NOMO-1 (cell line): Measurements from ENCODE around the gene TBC1D16.

Experiments used
- DNase-seq, 2 experiments: peaks; one replicate each; lab custom pipeline; 2025; ENCODE audit not compliant: unreplicated experiment in 2 of 2; lab: John Stamatoyannopoulos, UW

The TBC1D16 gene

DNA sequence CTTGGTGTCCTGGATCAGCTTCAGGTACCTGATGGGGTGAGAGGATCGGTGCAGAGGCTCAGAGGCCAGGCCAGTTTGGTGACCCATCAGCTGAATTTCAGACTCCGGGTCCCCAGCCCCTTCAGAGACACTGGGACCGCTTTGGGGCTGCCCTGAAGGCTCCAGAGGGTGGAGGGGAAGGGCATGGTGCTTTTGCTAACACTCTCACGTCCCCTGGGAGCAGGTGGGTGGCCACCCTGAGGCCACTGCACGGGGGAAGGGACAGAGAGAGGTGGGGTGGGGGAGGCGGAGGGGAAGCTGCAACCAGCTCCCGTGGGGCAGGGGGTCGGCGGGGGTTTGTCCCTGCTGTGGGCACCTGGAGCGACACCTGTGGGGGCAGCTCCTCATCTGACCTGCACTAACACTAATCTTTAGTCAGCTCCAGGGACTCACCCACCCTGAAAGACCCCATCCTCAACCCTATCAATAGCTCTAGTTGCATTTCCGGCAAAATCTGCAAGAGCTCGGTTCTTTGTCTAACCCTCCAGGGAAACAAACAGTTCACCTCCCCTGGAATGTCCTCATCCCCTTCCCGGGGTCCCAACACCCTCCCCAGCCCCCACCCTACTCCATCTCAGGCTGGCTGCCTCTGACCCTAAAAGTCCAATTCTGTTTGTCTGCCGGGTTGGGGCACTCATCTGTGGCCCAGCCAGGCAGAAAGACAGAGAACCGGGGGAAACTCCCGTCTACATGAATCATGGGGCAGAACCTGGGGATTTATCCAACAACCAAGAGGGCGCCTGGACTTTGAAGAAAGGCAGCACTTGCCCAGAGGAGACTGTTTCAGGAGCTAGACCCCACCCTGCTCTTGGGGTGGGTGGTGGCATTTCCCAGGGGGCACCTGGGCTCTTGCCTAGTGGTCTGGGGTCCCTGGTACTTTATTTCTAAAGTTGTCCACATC lies 104.5 kb downstream of the TBC1D16 start:
- DNase-seq, result no peak

DNA sequence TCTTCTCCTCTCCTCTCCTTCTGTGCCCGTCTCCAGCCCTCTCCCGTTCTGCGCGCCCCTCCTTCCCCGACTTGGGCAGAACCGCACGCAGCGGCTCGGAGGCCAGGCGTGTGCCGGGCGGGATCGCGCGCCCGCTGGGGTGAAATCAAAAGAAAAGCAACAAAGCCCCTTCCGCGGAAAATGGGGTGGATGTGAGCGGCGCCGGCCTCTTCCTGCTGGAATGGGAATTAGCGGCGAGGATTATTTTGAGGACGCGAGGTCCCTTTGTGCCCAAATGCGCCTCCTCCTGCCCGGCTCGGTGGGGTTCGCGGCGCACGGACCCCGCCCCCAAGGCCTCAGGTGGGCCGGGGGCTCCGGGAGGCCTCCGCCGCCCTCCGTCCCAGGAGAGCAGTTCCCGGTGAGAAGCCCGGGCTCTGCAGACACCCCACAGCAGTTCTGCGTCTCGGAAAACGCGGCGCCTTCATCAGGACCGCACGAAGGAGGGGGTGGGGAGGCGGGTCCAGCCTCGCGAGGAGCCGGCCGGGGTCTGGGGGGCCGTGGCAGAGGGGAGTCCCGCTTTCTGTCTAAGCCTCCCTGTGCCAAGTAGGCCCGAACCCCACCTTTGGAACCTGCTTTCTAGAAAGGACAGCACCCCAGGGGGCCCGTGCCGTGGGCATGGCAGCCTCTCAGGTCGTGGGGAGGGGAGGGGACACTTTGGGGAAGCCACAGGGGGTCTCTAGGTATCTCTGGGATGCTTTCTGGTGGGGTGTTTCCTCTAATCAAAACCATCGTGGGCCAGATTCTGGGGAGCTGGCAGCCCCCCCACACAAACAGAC lies 105.4 kb downstream of the TBC1D16 start:
- DNase-seq, result no peak

DNA sequence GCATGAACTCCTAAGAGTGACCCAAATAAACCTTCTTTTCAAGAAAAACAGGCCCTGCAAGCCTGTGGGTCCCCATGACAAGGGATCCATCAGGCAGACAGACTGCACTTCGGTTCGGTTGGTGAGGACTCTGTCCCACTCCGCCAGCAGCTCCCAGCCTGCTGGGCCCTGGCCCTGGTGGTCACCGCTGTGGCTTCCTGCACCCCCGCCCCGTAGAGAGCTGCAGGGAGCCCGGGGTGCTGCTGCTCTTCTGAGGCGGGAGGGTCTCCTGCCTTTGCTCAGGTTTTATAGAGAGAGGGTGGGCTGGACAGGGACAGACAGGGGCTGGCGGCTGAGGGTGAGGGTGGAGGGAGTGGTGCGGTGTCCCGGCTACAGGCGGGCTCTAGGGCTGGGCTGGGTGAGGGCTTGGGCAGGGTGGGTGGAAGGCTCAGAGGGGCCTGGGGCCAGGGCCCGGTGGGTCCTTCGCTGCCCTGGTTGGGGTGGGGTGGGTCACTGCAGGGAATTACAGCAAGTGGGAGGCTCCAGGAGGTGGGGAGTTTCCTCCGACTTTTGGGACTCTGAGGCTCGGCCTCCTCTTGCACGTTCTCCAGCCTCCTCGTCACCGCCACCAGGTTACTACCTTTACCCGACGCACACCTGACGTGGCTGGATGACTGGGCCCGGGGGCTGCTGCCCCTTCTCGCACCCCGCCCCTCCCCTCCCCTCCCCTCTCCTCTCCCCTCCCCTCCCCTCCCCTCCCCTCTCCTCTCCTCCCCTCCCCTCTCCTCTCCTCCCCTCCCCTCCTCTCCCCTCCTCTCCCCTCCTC lies 106.2 kb downstream of the TBC1D16 start:
- DNase-seq, result no peak

DNA sequence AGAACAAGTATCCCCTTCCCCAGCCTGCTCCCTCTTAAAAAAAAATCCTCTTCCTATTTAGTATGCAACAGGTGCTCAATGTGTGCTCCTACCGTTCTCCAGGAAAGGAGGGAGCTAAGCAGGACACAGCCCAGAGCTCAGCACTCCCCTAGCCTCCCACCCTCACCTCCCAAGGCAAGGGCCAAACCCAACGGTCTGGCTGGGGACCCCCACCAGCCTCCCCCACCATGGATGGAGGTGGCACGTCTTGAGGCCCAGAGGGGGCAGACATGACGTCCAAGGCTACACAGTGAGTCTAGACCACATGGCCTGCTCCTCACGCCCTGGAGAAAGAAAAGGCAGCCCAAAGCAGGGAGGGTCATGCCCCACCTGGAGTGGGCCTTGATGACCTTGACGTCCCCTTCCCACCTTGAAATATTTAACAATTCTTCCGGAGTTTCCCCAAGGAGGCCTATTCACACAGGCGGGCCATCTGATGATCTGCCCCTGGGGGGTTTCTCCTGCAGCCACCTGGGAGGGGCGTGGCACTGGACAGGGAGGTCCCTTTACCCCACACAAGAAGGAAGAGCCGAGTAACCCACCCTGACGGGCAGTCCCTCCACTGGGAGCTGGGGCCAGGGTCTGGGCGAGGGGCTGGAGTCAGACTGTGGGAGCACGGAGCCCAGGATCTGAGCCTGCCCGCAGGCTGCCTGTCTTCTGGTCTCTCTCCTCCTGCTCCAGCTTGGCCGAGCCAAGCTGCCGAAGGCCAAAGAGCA lies 107.0 kb downstream of the TBC1D16 start:
- DNase-seq, result no peak

DNA sequence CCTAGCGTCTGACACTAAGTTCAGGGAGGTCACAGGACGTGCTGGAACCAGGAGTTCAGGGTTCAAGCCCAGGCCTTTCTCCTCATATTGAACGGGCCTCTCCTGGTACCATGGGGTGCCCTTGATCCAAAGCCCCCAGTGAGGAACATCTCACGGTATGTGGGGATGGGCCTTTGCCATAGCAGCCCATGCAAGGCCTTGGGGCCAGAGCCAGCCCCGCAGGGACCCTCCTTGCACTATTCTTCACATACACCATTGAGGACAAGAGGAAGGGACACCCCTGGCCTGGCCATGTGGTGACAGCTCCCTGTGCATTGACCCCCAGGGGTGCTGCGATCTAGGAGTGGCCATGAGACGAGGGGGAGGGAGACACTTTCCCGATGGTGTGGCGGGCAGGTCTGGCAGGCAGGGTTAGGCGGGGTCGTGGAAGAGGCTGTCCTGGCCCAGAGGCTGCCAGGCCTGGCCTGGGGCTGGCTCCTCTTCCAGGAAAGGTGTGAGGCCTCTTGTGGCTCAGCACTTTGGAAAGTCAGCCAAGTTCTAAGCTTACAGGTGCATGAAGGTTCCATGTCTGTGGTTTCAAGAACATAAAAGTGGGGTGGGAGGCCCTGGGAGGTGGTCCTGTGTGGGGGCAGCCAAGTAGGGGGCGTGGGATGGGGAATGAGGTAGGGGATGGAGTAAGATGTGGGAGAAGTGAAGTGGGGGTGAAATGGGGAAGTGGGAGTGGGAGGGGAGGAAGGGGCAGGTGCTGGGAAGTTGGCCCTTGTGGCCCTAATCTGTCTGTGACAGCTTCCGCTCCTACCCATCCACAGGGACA lies 107.8 kb downstream of the TBC1D16 start:
- no peak for DNase-seq

DNA sequence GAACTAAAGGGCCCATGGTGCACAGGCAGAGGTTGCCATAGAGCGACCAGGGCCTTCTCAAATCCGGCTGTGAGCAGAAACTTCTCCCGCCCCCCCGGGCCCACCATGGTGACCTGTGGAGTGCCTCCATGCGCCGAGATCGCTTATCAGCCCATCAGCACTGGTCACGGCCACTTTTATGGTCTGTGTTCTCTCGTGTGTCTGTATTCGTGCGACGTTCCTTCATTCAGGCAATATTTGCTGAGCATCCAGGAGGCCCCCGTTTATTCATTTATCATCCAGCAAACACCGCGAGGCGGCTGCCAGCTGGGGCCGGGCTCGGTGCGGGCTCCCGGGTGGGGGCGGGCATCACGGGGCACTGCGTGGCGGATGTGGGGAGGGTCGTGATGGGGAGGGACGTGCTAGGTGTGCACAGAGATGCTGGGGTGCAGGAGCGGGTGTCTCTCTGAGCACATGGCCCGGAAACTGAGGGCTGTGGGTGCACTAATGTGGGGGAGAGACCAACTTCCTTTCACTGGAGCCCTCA lies 108.5 kb downstream of the TBC1D16 start:
- DNase-seq, result no peak

DNA sequence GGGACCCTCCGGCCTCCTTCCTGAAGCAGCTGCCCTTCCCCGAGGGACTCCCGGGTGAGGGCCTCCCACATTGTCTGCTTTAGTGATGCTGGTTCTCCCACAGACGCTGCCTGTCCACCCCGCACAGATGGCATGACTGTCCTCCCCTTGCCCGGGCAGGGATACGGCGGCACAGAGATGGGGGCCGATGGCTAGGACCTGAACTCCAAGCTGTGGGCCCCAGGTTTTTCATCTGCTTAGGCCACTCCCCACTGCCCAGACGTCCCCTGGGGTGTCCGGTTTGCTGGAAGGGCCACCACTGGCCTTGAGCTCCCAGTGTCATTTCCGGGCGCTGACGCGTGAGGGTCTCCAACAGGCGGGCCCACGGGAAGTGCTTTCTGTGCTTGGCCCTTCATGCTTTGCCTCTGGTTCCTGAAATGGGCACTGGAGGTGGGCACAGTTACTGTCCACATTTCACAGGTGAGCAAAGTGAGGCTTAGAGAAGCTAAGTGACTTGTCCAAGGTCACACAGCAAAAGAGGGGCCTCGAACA lies 109.0 kb downstream of the TBC1D16 start:
- DNase-seq, result no peak

DNA sequence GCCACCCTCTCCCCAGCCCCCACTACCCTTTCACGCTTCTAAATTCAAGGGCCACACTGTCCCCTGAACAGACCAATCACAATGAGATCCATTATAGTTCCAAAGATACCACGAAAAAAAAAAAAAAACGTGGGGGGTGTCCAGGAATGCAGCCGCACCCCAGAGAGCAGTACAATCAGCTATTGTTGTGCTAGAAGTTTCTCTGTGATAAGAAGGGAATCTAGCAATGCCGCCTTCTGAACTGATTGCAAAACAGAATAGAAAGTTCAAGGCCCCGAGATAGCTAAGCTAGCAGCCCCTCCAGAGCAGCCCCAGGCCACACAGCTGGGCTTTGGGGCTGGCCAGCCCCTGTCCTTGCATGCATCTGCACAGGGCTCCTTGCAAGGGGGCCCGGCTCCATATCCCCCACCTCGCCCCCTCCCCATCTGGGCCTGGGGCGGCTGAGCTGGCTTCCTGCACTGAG lies 109.5 kb downstream of the TBC1D16 start:
- no peak for DNase-seq

DNA sequence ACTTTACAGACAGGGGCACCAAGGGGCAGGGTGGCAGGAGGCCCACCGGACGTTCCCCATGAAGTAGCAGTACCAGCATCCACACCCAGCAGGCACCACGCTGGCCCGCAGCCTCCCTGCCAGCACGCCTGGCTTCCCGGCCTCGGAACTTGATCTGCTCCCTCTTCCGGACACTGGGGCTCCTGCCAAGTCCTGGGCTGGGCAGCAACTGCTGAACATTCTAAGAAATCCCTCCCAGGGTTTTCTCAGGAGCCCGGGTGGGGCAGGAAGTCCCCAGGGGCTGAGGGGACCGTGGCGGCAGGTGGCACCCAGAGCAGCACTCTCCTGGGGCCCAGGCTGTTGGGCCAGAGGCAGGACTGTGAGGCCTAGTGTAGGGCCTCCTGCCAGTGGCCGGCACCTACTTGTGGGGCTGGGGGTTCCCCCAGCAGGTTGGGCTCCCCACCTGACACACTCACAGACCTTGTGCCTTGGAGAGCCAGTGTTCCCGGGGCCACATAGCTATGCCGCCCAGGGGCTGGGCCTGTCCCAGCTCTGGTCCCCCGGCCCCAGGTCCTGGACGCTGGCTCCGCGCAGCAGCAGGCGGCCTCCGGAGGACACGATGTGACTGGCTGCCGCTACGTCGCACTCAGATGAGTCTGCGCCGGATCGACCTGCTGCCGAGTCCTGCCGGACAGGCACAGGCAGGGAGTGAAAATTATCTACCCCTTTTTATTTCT lies 110.3 kb downstream of the TBC1D16 start:
- no peak for DNase-seq

DNA sequence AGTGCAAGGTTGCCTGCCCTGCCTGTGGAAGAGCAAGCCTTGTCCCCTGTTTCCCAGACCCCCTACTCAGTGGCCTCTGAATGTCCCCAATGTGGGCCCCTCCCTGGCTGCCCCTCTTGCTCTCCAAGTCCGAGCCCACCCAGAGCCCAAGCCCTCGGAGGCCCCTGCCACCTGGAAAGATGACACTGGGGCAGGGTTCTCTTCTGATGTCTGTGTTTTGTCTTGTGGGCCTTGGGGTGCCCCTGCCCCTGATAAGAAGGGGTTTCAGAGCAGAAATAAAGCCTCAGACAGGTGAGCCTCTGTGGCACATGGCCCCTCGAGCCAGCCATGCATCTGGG lies 111.1 kb downstream of the TBC1D16 start:
- no peak for DNase-seq

DNA sequence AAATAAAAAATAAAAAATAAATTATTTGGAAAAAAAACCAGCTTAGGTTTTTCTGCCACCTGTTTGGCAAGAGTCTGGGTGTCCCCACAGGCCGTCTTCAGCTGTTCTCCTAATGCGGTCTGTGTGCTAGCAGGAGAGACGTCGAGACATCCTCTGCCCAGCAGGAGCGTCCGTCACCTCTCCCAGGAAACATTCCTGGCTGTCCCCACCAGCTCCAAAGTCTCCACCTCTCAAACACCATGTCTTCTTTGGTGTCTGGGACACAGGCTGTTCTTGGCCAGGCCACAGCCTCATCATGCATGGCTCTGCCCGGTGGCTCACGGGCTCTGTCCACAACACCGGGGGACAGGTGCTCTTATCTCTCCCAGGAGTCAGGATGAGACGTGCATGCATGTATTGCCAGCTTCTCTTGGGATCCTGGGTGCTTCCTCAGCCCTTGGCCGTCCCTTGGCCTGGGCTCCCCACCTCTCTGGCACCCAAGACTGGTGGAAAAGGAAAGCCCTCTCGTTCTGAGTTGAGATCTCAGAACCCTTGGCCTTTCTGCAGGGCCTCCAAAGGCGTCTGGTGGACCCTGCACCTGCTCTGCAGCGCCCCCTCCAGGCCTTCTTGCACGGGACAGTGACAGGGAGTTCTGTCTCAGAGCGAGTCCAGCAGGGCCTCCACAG lies 111.6 kb downstream of the TBC1D16 start:
- peak in 1 of 2 experiments; percentile 12 for DNase-seq

DNA sequence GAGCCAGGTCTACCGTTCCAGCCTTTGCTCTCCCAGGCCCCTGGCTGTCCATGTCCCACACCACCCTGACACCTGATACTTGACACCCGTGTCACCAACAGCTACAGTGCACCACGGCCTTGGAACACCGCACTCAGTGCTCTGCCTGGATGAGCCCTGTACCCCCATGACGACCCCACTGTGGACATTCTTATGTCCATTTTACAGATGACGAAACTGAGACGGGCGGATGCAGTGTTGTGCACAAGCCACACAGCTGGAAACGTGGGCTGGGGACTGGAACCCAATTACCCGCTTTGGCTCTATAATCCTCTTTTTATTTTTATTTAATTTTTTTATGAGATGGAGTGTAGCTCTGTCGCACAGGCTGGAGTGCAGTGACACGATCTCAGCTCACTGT lies 112.9 kb downstream of the TBC1D16 start:
- DNase-seq, result no peak

DNA sequence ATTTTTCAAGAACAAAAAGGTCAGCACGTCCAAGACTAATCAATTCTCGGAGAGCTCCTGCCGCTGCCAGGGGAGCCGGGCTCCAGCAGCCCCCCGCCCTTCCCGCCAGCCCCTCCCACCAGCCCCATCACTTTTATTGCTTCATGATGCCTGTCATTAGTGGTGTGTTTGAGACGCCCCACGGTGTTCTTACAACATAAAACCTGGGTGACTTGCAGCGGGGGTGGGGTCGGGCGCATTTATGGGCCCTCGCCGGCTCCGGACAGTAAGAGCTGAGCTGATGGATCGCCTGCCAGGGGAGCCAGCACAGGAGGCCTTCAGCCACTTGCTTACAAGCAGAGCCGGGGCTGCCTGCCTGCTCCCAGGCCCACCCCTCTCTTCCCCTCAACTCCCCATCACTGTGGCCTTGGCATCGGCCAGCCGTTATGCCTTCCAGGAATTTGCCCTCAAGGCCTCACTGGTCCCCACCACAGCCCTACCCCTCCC lies 113.5 kb downstream of the TBC1D16 start:
- DNase-seq, result peak in 1 of 2 experiments; percentile 18

DNA sequence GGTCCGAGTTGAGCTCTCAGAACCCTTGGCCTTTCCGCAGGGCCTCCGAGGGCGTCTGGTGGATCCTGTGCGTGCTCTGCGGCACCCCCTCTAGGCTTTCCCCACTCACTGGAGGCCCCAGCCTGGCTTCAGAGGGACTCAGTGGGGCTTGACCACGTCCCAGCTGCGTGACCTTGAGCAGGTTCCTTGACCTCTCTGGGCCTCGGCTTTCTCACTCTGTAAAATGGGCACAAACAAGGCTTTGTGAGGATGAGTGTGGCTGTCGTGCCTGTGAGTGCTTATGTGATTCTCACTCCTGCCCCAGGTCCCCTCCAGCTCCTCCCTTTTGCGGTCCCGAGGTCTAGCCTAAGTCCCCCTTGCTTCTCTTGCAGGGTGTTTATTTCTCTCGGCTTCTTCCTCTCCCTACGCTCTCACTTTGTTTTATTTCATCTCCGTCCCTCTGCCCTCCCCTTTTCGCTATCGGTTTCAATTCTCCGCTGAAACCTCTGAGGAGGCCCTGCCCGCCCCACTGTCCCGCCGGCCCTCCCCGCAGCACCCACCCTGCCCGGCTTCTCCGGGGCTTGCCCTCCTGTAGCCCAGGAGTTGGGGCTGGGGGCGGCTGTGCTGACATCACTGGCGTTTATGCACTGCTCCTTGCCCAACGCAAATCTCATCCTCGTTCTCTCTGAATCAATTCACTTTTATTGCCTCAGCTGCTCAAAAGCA lies 114.1 kb downstream of the TBC1D16 start:
- DNase-seq, result peak in 1 of 2 experiments; percentile 13

DNA sequence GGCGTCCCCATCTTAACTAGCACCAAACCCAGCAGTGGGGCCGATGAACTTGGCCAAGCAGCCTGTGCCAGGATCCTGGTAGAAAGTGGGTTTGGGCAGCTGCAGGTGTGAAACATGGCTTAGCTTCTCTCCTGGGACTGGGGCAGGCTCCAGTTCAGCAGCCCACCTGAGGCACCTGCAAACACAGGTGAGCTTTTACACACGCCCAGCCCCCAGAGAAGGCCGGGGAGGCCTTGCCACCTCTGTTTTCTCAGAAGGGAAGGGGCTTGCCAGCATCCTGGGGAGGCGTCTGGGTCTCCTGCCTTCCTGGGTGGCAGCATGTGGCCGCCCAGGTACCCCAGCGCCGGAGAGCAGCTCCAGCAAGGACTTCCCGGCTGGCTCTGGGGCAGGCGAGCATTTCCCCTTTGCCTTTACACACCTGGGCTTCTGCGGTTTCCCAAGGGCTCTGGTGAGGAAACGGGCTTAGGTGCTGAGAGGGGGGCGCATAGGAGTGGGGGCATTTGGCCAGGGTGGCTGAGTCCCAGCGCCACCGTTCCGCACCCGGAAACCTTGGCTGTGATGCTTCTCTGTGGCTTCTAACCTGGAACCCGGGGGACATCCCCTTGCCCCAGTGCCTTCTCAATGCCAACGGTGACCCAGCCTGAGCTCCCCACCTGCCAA lies 114.8 kb downstream of the TBC1D16 start:
- no peak for DNase-seq
